ENCODE measurements around the gene AKT1.

The AKT1 gene

GRCh38 chr14:104792945-104793702 is 2.4 kb downstream of the AKT1 start:
- no peak for DNase-seq (ENCODE audit: low read depth)
- TF ChIP-seq CTCF (IDR thresholded peaks at IDR 0.05; ENCODE audit: low read length, missing control alignments) = no peak
- no peak overlapping the region for H3K4me3 ChIP-seq (replicated peaks; ENCODE audit: low read depth, low read length)

- DNase-seq (ENCODE audit: low read depth) = no peak
- H3K4me3 ChIP-seq (replicated peaks; ENCODE audit: low read depth, low read length) = no peak overlapping the region
- no peak for TF ChIP-seq CTCF (IDR thresholded peaks at IDR 0.05; ENCODE audit: low read length, missing control alignments)
Observed at GRCh38 chr14:104792101-104792884, 3.3 kb downstream of the AKT1 start.

GRCh38 chr14:104791425-104791824 is 4.1 kb downstream of the AKT1 start:
- no peak for TF ChIP-seq CTCF (IDR thresholded peaks at IDR 0.05; ENCODE audit: low read length, missing control alignments)
- H3K4me3 ChIP-seq (replicated peaks; ENCODE audit: low read depth, low read length) = no peak overlapping the region

GRCh38 chr14:104789752-104790743 is 5.5 kb downstream of the AKT1 start:
- no peak for DNase-seq (ENCODE audit: low read depth)
- no peak for TF ChIP-seq CTCF (IDR thresholded peaks at IDR 0.05; ENCODE audit: low read length, missing control alignments)
- no peak overlapping the region for H3K4me3 ChIP-seq (replicated peaks; ENCODE audit: low read depth, low read length)

More at GRCh38 chr14:104791425-104791824, 4.1 kb downstream of the AKT1 start:
- DNase-seq (ENCODE audit: low read depth) = no peak

GRCh38 chr14:104788873-104789663 is 6.5 kb downstream of the AKT1 start:
- no peak for DNase-seq (ENCODE audit: low read depth)
- H3K4me3 ChIP-seq (replicated peaks; ENCODE audit: low read depth, low read length) = no peak overlapping the region
- no peak for TF ChIP-seq CTCF (IDR thresholded peaks at IDR 0.05; ENCODE audit: low read length, missing control alignments)
